ENCODE results near the gene MSI2.

- no peak for TF ChIP-seq CTCF (IDR thresholded peaks at IDR 0.05; ENCODE audit: insufficient read depth, low read depth, low read length)
- no peak for TF ChIP-seq EZH2 (IDR thresholded peaks at IDR 0.05; ENCODE audit: insufficient read depth, low read length)
Observed at GRCh38 chr17:57723427-57724025, 467.2 kb downstream of the MSI2 start.
